ENCODE measurements around the gene CHST13.

The CHST13 gene

DNA sequence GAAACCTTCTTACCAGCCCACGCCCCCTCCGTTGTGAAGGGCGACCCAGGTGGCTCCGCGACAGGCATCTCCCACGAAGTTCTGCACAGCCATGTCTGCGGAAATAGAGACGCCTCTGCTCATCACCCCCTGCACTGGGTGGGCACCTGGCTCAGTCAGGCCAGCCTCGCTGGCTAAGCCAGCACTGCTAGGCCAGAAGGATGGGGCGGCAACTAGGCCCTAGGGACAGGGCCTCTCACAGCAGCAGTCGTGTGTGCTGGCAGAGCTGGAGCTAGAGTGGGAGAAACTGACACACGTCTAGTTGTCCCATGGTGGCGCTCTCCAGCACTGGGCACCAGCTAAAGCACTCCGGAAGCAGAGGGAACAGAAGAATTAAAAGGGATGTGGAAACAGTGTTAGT is 35.8 kb upstream of the CHST13 start:
- no peak for DNase-seq (ENCODE audit: low read depth in 2 of 2)

- no peak for DNase-seq (ENCODE audit: low read depth in 2 of 2)
Observed at GRCh38 chr3:126488886-126489569, 34.9 kb upstream of the CHST13 start.

GRCh38 chr3:126490619-126491018 is 33.3 kb upstream of the CHST13 start:
- no peak for DNase-seq (ENCODE audit: low read depth in 2 of 2)

GRCh38 chr3:126491221-126492013 is 32.5 kb upstream of the CHST13 start:
- no peak for DNase-seq (ENCODE audit: low read depth in 2 of 2)

GRCh38 chr3:126493051-126493450 is 30.9 kb upstream of the CHST13 start:
- no peak for DNase-seq (ENCODE audit: low read depth in 2 of 2)

DNA sequence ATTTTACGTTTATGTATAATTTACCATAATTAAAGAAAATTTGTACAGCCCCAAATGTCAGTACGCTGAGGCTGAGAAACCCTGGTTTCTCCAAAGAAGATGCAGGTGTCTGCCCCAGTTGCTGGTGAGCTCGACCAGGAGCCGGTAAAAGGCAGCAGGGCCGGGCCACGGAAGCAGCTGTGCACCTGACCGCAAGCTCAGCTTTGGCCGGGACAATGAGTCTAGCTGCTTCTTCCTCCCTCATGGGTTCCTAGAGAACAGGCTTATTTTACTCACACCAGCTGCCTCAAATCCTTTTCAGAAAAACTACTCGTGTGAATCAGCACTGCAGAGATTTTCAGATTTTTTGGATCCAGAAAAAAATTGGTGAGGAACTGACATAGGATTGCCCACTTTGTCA is 30.2 kb upstream of the CHST13 start:
- no peak for DNase-seq (ENCODE audit: low read depth in 2 of 2)

GRCh38 chr3:126494204-126494969 is 29.6 kb upstream of the CHST13 start:
- DNase-seq (ENCODE audit: low read depth in 2 of 2), result no peak

DNA sequence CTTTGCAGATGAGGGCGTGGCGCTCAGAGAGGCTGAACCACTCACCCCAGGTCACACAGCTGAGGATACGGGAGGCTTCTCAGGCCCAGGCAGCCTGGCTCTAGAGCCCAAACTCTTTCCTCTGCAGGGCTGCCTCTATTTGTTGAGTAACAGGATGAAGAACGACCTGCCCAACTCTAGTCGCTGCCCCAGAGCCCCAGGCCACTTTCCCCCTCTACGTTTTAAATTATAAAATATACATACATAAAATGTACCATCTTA is 29.1 kb upstream of the CHST13 start:
- no peak for DNase-seq (ENCODE audit: low read depth in 2 of 2)

GRCh38 chr3:126495786-126496185 is 28.2 kb upstream of the CHST13 start:
- DNase-seq (ENCODE audit: low read depth in 2 of 2), result no peak

DNA sequence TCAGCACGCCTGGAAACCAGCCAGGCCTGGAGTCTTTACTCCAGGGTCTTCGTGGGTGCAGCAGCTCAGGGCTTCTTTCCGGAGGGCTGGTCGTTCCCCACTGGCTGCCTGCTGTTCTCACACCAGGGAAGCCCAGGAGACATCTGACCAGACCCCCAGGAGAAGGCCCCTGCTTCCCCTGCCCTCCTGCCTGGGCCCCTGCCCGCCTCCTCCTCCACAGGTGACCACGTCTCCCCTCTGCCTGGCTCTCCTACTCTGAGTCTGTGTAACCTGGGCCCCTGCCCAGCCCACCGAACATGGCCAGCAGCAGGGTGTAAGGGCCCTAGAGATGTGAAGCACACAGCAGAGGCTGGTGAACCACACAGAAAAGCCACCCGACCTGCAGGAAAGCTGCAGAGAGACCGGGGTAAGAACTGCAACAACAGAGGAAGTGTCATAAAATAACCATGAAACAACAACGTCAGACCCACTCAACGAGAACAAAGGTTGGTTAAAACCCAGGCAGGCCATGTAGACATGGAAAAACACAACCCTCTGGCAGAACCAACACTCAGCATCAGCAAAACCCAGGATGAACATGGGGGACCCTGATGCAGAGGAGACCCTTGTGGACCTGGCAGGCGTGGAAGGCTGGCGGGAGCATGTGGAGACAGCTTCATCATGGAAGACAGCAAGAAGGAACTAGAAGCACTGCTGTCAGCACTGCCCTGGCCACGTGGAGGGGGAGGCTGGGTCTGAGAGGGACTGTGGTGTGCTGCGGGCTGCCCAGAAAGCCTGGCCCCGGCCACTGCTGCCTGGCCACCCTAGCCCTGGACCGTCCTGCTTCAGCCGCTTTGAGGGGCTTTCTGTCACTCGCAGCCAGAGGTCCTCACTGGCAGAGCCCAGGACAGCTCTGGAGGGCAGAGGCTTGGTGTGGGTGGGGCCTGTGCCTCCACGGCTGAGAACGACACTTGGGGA is 26.8 kb upstream of the CHST13 start:
- no peak for DNase-seq (ENCODE audit: low read depth in 2 of 2)

- no peak for DNase-seq (ENCODE audit: low read depth in 2 of 2)
Observed at GRCh38 chr3:126497956-126498355, 26.0 kb upstream of the CHST13 start.

- no peak for DNase-seq (ENCODE audit: low read depth in 2 of 2)
Observed at GRCh38 chr3:126498461-126498860, 25.5 kb upstream of the CHST13 start.

DNA sequence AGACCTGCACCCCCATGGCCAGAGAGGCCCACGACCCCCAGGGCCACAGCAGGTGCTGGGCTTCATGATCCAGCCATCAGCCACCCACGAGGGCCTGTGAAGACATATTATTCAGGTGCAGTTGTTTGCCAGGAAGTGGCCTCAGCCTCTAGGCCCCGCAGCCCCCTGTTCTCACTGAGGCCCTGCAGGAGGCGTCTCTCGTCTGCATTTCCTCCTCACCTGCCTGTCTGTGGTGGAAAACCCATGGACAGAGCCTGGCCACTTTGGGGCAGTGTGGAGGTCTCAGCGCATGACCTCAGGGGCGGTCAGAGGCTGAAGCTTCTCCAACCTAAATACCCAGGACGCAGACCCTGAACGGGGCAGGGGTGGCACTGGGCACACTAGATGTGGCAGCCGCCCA is 25.0 kb upstream of the CHST13 start:
- no peak for DNase-seq (ENCODE audit: low read depth in 2 of 2)

GRCh38 chr3:126499401-126499800 is 24.6 kb upstream of the CHST13 start:
- no peak for DNase-seq (ENCODE audit: low read depth in 2 of 2)

- DNase-seq (ENCODE audit: low read depth in 2 of 2), result no peak
Observed at GRCh38 chr3:126500016-126500415, 23.9 kb upstream of the CHST13 start.

DNA sequence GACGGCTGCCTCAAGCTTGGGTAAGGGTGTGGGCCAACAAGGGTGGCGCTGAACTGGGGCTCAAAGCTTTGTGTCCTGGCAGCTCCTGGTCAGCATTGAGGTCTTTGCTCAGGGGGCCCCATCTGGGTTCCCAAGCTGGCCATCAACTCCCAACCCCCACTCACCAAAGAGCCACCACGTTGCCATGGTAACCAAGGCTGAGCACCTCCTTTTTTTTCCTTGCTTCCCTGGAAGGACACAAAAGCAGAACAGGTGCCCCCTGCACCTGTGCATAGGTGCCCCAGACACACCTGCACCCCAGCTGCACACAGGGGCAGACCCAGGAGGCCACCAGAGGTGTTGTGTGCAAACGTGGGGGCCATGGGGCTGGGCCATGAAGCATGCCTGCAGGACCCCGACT is 22.9 kb upstream of the CHST13 start:
- DNase-seq (ENCODE audit: low read depth in 2 of 2), result no peak

DNA sequence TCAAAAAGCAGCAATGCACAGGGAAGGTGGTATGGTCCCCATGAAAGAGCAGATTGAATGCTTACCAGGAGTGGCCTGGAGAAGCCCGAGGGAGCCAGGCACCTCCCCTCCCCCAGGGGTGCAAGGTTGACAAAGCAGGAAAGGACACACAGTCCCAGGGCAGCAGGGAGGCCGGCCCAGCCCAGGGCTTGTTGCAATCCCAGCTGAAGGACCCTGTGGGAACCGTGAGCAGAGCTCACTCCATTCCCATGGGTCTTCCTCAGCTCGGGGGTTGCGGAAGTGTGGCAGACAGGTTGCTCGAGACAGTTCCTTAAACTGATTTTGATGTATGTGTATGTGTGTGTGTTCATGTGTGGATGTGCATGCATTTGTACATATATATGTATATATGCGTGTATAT is 22.2 kb upstream of the CHST13 start:
- no peak for DNase-seq (ENCODE audit: low read depth in 2 of 2)

- DNase-seq (ENCODE audit: low read depth in 2 of 2), result no peak
Observed at GRCh38 chr3:126502656-126503055, 21.3 kb upstream of the CHST13 start.

- no peak for DNase-seq (ENCODE audit: low read depth in 2 of 2)
Observed at GRCh38 chr3:126503701-126504100, 20.3 kb upstream of the CHST13 start.

GRCh38 chr3:126507886-126508285 is 16.1 kb upstream of the CHST13 start:
- DNase-seq (ENCODE audit: low read depth in 2 of 2), result no peak

GRCh38 chr3:126508564-126508964 is 15.4 kb upstream of the CHST13 start:
- DNase-seq (ENCODE audit: low read depth in 2 of 2), result no peak

All from fibroblast of skin of left quadriceps (primary cell).